ENCODE data around the gene FXYD6.

GRCh38 chr11:117906710-117907109, 30.3 kb upstream of the FXYD6 start:
- TF ChIP-seq, protein P1, sequence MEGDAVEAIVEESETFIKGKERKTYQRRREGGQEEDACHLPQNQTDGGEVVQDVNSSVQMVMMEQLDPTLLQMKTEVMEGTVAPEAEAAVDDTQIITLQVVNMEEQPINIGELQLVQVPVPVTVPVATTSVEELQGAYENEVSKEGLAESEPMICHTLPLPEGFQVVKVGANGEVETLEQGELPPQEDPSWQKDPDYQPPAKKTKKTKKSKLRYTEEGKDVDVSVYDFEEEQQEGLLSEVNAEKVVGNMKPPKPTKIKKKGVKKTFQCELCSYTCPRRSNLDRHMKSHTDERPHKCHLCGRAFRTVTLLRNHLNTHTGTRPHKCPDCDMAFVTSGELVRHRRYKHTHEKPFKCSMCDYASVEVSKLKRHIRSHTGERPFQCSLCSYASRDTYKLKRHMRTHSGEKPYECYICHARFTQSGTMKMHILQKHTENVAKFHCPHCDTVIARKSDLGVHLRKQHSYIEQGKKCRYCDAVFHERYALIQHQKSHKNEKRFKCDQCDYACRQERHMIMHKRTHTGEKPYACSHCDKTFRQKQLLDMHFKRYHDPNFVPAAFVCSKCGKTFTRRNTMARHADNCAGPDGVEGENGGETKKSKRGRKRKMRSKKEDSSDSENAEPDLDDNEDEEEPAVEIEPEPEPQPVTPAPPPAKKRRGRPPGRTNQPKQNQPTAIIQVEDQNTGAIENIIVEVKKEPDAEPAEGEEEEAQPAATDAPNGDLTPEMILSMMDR (IDR thresholded peaks at IDR 0.05; ENCODE audit: low read depth, low read length, missing input control) = no peak
- TF ChIP-seq, protein P2, sequence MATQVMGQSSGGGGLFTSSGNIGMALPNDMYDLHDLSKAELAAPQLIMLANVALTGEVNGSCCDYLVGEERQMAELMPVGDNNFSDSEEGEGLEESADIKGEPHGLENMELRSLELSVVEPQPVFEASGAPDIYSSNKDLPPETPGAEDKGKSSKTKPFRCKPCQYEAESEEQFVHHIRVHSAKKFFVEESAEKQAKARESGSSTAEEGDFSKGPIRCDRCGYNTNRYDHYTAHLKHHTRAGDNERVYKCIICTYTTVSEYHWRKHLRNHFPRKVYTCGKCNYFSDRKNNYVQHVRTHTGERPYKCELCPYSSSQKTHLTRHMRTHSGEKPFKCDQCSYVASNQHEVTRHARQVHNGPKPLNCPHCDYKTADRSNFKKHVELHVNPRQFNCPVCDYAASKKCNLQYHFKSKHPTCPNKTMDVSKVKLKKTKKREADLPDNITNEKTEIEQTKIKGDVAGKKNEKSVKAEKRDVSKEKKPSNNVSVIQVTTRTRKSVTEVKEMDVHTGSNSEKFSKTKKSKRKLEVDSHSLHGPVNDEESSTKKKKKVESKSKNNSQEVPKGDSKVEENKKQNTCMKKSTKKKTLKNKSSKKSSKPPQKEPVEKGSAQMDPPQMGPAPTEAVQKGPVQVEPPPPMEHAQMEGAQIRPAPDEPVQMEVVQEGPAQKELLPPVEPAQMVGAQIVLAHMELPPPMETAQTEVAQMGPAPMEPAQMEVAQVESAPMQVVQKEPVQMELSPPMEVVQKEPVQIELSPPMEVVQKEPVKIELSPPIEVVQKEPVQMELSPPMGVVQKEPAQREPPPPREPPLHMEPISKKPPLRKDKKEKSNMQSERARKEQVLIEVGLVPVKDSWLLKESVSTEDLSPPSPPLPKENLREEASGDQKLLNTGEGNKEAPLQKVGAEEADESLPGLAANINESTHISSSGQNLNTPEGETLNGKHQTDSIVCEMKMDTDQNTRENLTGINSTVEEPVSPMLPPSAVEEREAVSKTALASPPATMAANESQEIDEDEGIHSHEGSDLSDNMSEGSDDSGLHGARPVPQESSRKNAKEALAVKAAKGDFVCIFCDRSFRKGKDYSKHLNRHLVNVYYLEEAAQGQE (IDR thresholded peaks at IDR 0.05) = no peak
- TF ChIP-seq RXRA (IDR thresholded peaks at IDR 0.05) = no peak
- TF ChIP-seq, protein P3, sequence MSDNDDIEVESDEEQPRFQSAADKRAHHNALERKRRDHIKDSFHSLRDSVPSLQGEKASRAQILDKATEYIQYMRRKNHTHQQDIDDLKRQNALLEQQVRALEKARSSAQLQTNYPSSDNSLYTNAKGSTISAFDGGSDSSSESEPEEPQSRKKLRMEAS (IDR thresholded peaks at IDR 0.05) = no peak
- TF ChIP-seq NR2F2 (IDR thresholded peaks at IDR 0.05) = no peak
- TF ChIP-seq SP1 (IDR thresholded peaks at IDR 0.05) = no peak
- TF ChIP-seq RAD21 (IDR thresholded peaks at IDR 0.05) = no peak
- TF ChIP-seq, protein P4, sequence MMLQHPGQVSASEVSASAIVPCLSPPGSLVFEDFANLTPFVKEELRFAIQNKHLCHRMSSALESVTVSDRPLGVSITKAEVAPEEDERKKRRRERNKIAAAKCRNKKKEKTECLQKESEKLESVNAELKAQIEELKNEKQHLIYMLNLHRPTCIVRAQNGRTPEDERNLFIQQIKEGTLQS (IDR thresholded peaks at IDR 0.05) = no peak
- no peak for TF ChIP-seq TAF1 (conservative IDR thresholded peaks at IDR 0.05)
- no peak for TF ChIP-seq JUND (IDR thresholded peaks at IDR 0.05)
- no peak for TF ChIP-seq YY1 (IDR thresholded peaks at IDR 0.05)
- no peak for TF ChIP-seq GABPA (IDR thresholded peaks at IDR 0.05 in 1 of 2, conservative IDR thresholded peaks at IDR 0.05 in 1 of 2)
- TF ChIP-seq HNF4G (IDR thresholded peaks at IDR 0.05) = no peak
- TF ChIP-seq FOXA1 (IDR thresholded peaks at IDR 0.05) = no peak
